H9 (cell line): ENCODE measurements around the gene EPAS1. TPM values are rescaled to one million over a fixed set of nuclear protein-coding genes. Genes with fewer than 3 reads are reported as not detected.
A peak's percentile ranks its signal among the peaks of the same experiment; 100 is the strongest.

Experiments
- DNase-seq: peaks from one replicate; pipeline ENCODE4 v3.0.0-alpha.2; 2017
- H2AFZ ChIP-seq: one replicate; pipeline ENCODE4 v1.6.1; 2013; ENCODE audit warnings: mild to moderate bottlenecking, low read length, control low read depth, moderate library complexity
- H2AK5ac ChIP-seq: 2 replicates; pipeline ENCODE4 v1.6.1; 2013; ENCODE audit warnings: low read length, control low read depth, mixed read lengths; ENCODE audit not compliant: insufficient read length
- H2BK120ac ChIP-seq: one replicate; pipeline ENCODE4 v1.6.1; 2013; ENCODE audit warnings: low read depth, mild to moderate bottlenecking, low read length, control low read depth, inconsistent platforms; ENCODE audit not compliant: poor library complexity, severe bottlenecking
- H2BK12ac ChIP-seq: 2 replicates; pipeline ENCODE4 v1.6.1; 2013; ENCODE audit warnings: low read length, control low read depth, mixed read lengths, low read depth; ENCODE audit not compliant: insufficient read length
- H2BK15ac ChIP-seq: 2 replicates; pipeline ENCODE4 v1.6.1; 2013; ENCODE audit warnings: low read depth, low read length, control low read depth
- H2BK20ac ChIP-seq: one replicate; pipeline ENCODE4 v1.6.1; 2013; ENCODE audit warnings: low read depth, mild to moderate bottlenecking, low read length, control low read depth, inconsistent platforms; ENCODE audit not compliant: poor library complexity, severe bottlenecking
- H2BK5ac ChIP-seq: 2 replicates; pipeline ENCODE4 v1.6.1; 2013; ENCODE audit warnings: low read length, control low read depth, mixed read lengths; ENCODE audit not compliant: insufficient read length
- H3K14ac ChIP-seq: 2 replicates; pipeline ENCODE4 v1.6.1; 2013; ENCODE audit warnings: low read length, control low read depth; ENCODE audit not compliant: insufficient read depth
- H3K18ac ChIP-seq: 2 replicates; pipeline ENCODE4 v1.6.1; 2013; ENCODE audit warnings: low read depth, mild to moderate bottlenecking, mixed read lengths, low read length, control low read depth; ENCODE audit not compliant: insufficient read length
- H3K23ac ChIP-seq: 2 replicates; pipeline ENCODE4 v1.6.1; 2013; ENCODE audit warnings: low read length, control low read depth, mixed read lengths, low read depth; ENCODE audit not compliant: insufficient read length
- H3K23me2 ChIP-seq: 2 replicates; pipeline ENCODE4 v1.6.1; 2013; ENCODE audit warnings: low read depth, mild to moderate bottlenecking, mixed read lengths, low read length, control low read depth; ENCODE audit not compliant: insufficient read length, poor library complexity, severe bottlenecking
- H3K27ac ChIP-seq: 2 replicates; pipeline ENCODE4 v1.5.1; 2013; ENCODE audit warnings: low read length, control low read depth, mixed read lengths, low read depth; ENCODE audit not compliant: insufficient read length
- H3K27me3 ChIP-seq: 2 replicates; pipeline ENCODE4 v1.6.1; 2013; ENCODE audit warnings: low read length, control low read depth, inconsistent platforms; ENCODE audit not compliant: insufficient read depth
- H3K4ac ChIP-seq: 2 replicates; pipeline ENCODE4 v1.6.1; 2013; ENCODE audit warnings: low read depth, mild to moderate bottlenecking, control low read depth, inconsistent platforms, low read length, moderate library complexity
- H3K4me1 ChIP-seq: 2 replicates; pipeline ENCODE4 v1.6.1; 2013; ENCODE audit warnings: low read length, control low read depth, inconsistent platforms; ENCODE audit not compliant: insufficient read depth
- H3K4me2 ChIP-seq: 2 replicates; pipeline ENCODE4 v1.6.1; 2013; ENCODE audit warnings: low read length, control low read depth, mixed read lengths; ENCODE audit not compliant: insufficient read length, insufficient read depth
- H3K56ac ChIP-seq: 2 replicates; pipeline ENCODE4 v1.6.1; 2013; ENCODE audit warnings: low read depth, mild to moderate bottlenecking, mixed read lengths, low read length, control low read depth; ENCODE audit not compliant: insufficient read length
- H3K79me1 ChIP-seq: 2 replicates; pipeline ENCODE4 v1.6.1; 2013; ENCODE audit warnings: low read depth, mild to moderate bottlenecking, moderate library complexity, low read length, control low read depth, inconsistent platforms; ENCODE audit not compliant: insufficient read depth, poor library complexity, severe bottlenecking
- H3K79me2 ChIP-seq: 2 replicates; pipeline ENCODE4 v1.6.1; 2013; ENCODE audit warnings: low read length, control low read depth, inconsistent platforms; ENCODE audit not compliant: insufficient read depth
- H3K9ac ChIP-seq: 2 replicates; pipeline ENCODE4 v1.6.1; 2013; ENCODE audit warnings: low read length, control low read depth, mixed read lengths; ENCODE audit not compliant: insufficient read length; ENCODE audit errors: extremely low read depth
- H3K9me3 ChIP-seq: one replicate; pipeline ENCODE4 v1.6.1; 2013; ENCODE audit warnings: low read depth, low read length, inconsistent platforms; ENCODE audit not compliant: control insufficient read depth
- H3T11ph ChIP-seq: one replicate; pipeline ENCODE4 v1.6.1; 2013; ENCODE audit warnings: mild to moderate bottlenecking, low read length, control low read depth, inconsistent platforms
- H4K20me1 ChIP-seq: one replicate; pipeline ENCODE4 v1.6.1; 2013; ENCODE audit not compliant: control insufficient read depth, insufficient read length, insufficient read depth
- H4K5ac ChIP-seq: 2 replicates; pipeline ENCODE4 v1.6.1; 2013; ENCODE audit warnings: low read depth, mild to moderate bottlenecking, mixed read lengths, low read length, control low read depth; ENCODE audit not compliant: insufficient read length
- H4K8ac ChIP-seq: replicated peaks from 2 replicates; pipeline ENCODE4 v1.6.1; 2013; ENCODE audit warnings: low read length, control low read depth, mixed read lengths, low read depth; ENCODE audit not compliant: insufficient read length
- H4K91ac ChIP-seq: 2 replicates; pipeline ENCODE4 v1.6.1; 2013; ENCODE audit warnings: low read depth, mild to moderate bottlenecking, moderate library complexity, mixed read lengths, low read length, control low read depth; ENCODE audit not compliant: insufficient read length
- H3K27ac Mint-ChIP-seq, 3 experiments: 2 replicates in 2 of 3; 3 replicates in 1 of 3; pipeline ENCODE4 v1.8.0; 2020 to 2021; ENCODE audit warnings: mixed read lengths in 3 of 3, mild to moderate bottlenecking in 1 of 3, moderate library complexity in 1 of 3
- H3K27me3 Mint-ChIP-seq: 2 replicates; pipeline ENCODE4 v1.8.0; 2021; ENCODE audit warnings: low read depth, mild to moderate bottlenecking, moderate library complexity, mixed read lengths
- H3K36me3 Mint-ChIP-seq, 3 experiments: 2 replicates in 2 of 3; 3 replicates in 1 of 3; pipeline ENCODE4 v1.8.0; 2020 to 2021; ENCODE audit warnings: low read depth in 3 of 3, mixed read lengths in 3 of 3; ENCODE audit not compliant: insufficient read depth in 1 of 3
- H3K4me1 Mint-ChIP-seq, 2 experiments: 2 replicates each; pipeline ENCODE4 v1.8.0; 2020; ENCODE audit warnings: mixed read lengths in 2 of 2
- H3K4me3 Mint-ChIP-seq, 2 experiments: 2 replicates in 1 of 2; 3 replicates in 1 of 2; pipeline ENCODE4 v1.8.0; 2020 to 2021; ENCODE audit warnings: mild to moderate bottlenecking in 2 of 2, mixed read lengths in 2 of 2, moderate library complexity in 1 of 2
- H3K9me3 Mint-ChIP-seq, 2 experiments: 2 replicates in 1 of 2; 3 replicates in 1 of 2; pipeline ENCODE4 v1.8.0; 2020; ENCODE audit warnings: mild to moderate bottlenecking in 2 of 2, mixed read lengths in 2 of 2, moderate library complexity in 1 of 2
- CTCF ChIP-seq: fragments of 200-600 bp; sonication (generic); conservative IDR thresholded peaks from 3 replicates; pipeline ENCODE4 v1.8.0; 2021; ENCODE audit warnings: antibody characterized with exemption, mild to moderate bottlenecking
- WGBS: extraction: QIAGEN DNeasy Blood & Tissue Kit; methylation state at CpG from one replicate; pipeline ENCODE4 v1.1.7; 2013; ENCODE audit warnings: missing lambda C conversion rate, low lambda C conversion rate, mixed read lengths; ENCODE audit not compliant: insufficient read length; ENCODE audit errors: extremely low coverage; 5-methylcytosine and 5-hydroxymethylcytosine counted together
- total RNA-seq: library from RNA; stranded (reverse); gene quantifications from 2 replicates; pipeline ENCODE4 v1.2.1, GENCODE V29; 2021

The EPAS1 gene
- total RNA-seq, 1 experiment from 2014 or later: 1.1 TPM

- H3K36me3 Mint-ChIP-seq: no peaks in the 10 kb centered on the region
Observed at GRCh38 chr2:46377101-46377581, 79.9 kb downstream of the EPAS1 start.

More at GRCh38 chr2:46377101-46377581, 79.9 kb downstream of the EPAS1 start:
- Histone ChIP-seq H3K4ac (no peak overlapping the region), H2BK15ac (no peak overlapping the region), H3K23me2 (no peaks in the 10 kb centered on the region), H4K20me1 (no peaks in the 10 kb centered on the region), H2BK120ac (no peak overlapping the region), H3K9me3 (no peaks in the 10 kb centered on the region), H3K4me2 (no peak overlapping the region), H2BK5ac (no peak overlapping the region), H3K27me3 (no peaks in the 10 kb centered on the region), H2BK12ac (no peak overlapping the region), H3K79me1 (no peaks in the 10 kb centered on the region), H3K4me1 (no peaks in the 10 kb centered on the region), H3K18ac (no peak overlapping the region), H3K56ac (no peak overlapping the region), H3T11ph (no peak overlapping the region), H4K5ac (no peak overlapping the region), H4K8ac (no peak overlapping the region), H2AK5ac (no peak overlapping the region), H2BK20ac (no peak overlapping the region), H3K27ac (no peak overlapping the region), H4K91ac (no peak overlapping the region), H3K9ac (no peak overlapping the region), H3K14ac (no peak overlapping the region), H2AFZ (no peak overlapping the region), H3K23ac (no peak overlapping the region), H3K79me2 (no peaks in the 10 kb centered on the region)
- Mint-ChIP-seq H3K27ac (no peak overlapping the region; a peak in 1 of 7 replicates), H3K4me1 (no peaks in the 10 kb centered on the region), H3K9me3 (no peaks in the 10 kb centered on the region), H3K27me3 (no peaks in the 10 kb centered on the region), H3K4me3 (no peak overlapping the region)
- WGBS: no CpG with 5 or more reads among the region's 12 CpGs
- TF ChIP-seq CTCF: peak; percentile 25; the same call in 2 of the 3 replicates
- no peak for DNase-seq
